Measurements from ENCODE around the gene KIFAP3. TPM values are rescaled to one million over a fixed set of nuclear protein-coding genes. Genes with fewer than 3 reads are reported as not detected.

The KIFAP3 gene
- total RNA-seq, 1 experiment from 2014 or later = 20.0 TPM

Other genes with a start within 250 kb of the KIFAP3 start
- gene SCYL3, start 180.8 kb downstream of the KIFAP3 start, total RNA-seq (2021; ENCODE audit: unreplicated experiment) = 7.8 TPM
- not detected for gene NTMT2, start 71.3 kb upstream of the KIFAP3 start, total RNA-seq (2021; ENCODE audit: unreplicated experiment)